ENCODE results near the gene SRRM4.

The SRRM4 gene

GRCh38 chr12:119206348-119207062 lies 225.2 kb downstream of the SRRM4 start:
- no peak for DNase-seq

- no peak for DNase-seq
Measured at GRCh38 chr12:119207063-119207560, 225.8 kb downstream of the SRRM4 start.

DNA sequence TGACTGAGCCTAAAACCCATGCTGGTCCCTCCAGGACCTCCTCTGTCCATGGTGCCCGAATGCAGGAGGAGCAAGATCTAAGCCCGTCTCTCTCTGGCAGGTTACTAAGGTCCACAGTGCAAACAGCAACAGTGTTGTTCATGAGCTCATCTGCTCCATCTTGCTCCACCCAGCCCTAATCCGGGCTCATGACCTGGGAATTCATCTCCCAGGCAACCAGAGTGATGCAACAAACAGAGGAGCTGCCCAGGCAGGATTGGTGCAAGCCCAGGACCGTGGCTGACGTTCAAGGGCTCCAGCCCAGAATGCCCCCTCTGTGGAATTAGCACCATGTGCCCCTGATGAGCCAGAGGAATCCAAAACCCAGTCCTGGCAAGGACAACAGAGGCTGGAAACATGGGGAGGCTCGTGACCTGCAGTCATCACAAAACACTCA lies 227.3 kb downstream of the SRRM4 start:
- no peak for DNase-seq

- no peak for DNase-seq
Measured at GRCh38 chr12:119211884-119212283, 230.5 kb downstream of the SRRM4 start.
